ENCODE results near the gene KLHL22.
"Not testable (repeated sequence)": the region's sequence is repeated elsewhere in the genome, so short reads cannot be mapped to it uniquely, and the experiment has no call there.

The KLHL22 gene

GRCh38 chr22:20392983-20393704 is 102.5 kb downstream of the KLHL22 start:
- peaks cover 10% of the 10 kb centered on the region for H3K36me3 ChIP-seq (ENCODE audit: insufficient read depth, low read depth, low read length)
- no peak overlapping the region for H3K27ac ChIP-seq (ENCODE audit: low read length)
- H3K4me1 ChIP-seq (ENCODE audit: insufficient read depth, low read length): peaks cover 2% of the 10 kb centered on the region; the same call in 1 of the 2 replicates
- H3K4me3 ChIP-seq (ENCODE audit: low read length): peak overlapping the region; percentile 87
- no peaks in the 10 kb centered on the region for H3K9me3 ChIP-seq (ENCODE audit: insufficient read depth, low read depth, low read length)
- no peaks in the 10 kb centered on the region; the same call in 1 of the 2 replicates for H3K27me3 ChIP-seq (ENCODE audit: insufficient read depth, low read length)
- H3K9ac ChIP-seq (ENCODE audit: low read depth, low read length): peak overlapping the region; percentile 89; the same call in 1 of the 2 replicates

- not testable (repeated sequence) for H3K9me3 ChIP-seq (ENCODE audit: insufficient read depth, low read depth, low read length); H3K4me3 ChIP-seq (ENCODE audit: low read length); H3K27ac ChIP-seq (ENCODE audit: low read length); H3K36me3 ChIP-seq (ENCODE audit: insufficient read depth, low read depth, low read length); H3K9ac ChIP-seq (ENCODE audit: low read depth, low read length); H3K4me1 ChIP-seq (ENCODE audit: insufficient read depth, low read length); H3K27me3 ChIP-seq (ENCODE audit: insufficient read depth, low read length)
Observed at GRCh38 chr22:20392365-20392881, 103.2 kb downstream of the KLHL22 start.
